Peyer's patch (tissue), 4 donors: ENCODE results near the gene KRT23. TPM values are rescaled to one million over a fixed set of nuclear protein-coding genes. Genes with fewer than 3 reads are reported as not detected.

Source experiments
- DNase-seq, 3 donors: peaks; one replicate each; pipeline ENCODE4 v3.0.0-alpha.2; 2017 to 2019
- H3K27ac ChIP-seq, 4 donors: fragments of 200-600 bp; sonication (generic); one replicate each; pipeline ENCODE4 v1.5.1; 2016 to 2019
- H3K27me3 ChIP-seq, 2 donors: fragments of 200-600 bp; sonication (generic); one replicate each; pipeline ENCODE4 v1.5.1; 2019
- H3K36me3 ChIP-seq, 3 donors: fragments of 200-600 bp; sonication (generic); one replicate each; pipeline ENCODE4 v1.5.1; 2016 to 2019
- H3K4me1 ChIP-seq, 4 donors: fragments of 200-600 bp; sonication (generic); one replicate each; pipeline ENCODE4 v1.5.1; 2016 to 2019
- H3K4me3 ChIP-seq, 4 donors: fragments of 200-600 bp; sonication (generic); 1 replicate in 3 of 4; 2 replicates in 1 of 4; pipeline ENCODE4 v1.5.1; 2016 to 2019; ENCODE audit warnings: mild to moderate bottlenecking in 1 of 4
- H3K9me3 ChIP-seq, 4 donors: fragments of 200-600 bp; sonication (generic); one replicate each; pipeline ENCODE4 v1.5.1; 2016 to 2019; ENCODE audit warnings: mild to moderate bottlenecking in 1 of 4
- POLR2A ChIP-seq, 2 donors: fragments of 450-650 bp; IDR thresholded peaks; one replicate each; pipeline ENCODE4 v1.5.1; 2017; ENCODE audit warnings: antibody characterized with exemption in 2 of 2, mild to moderate bottlenecking in 2 of 2, moderate library complexity in 2 of 2
- total RNA-seq, 4 donors: library from RNA; depleted of rRNA; stranded (reverse); fragments of >200 nt; gene quantifications; one replicate each; pipeline ENCODE4 v1.1.0, GENCODE V29; 2016
- TF ChIP-seq, protein P1 (sequence below), 6 experiments: fragments of 450-650 bp in 4 of 6; fragments of 200-600 bp in 2 of 6; sonication (generic) in 1 of 6; IDR thresholded peaks; one replicate each; pipeline ENCODE4 v1.5.1; 2017 to 2019; ENCODE audit warnings: antibody characterized with exemption in 6 of 6, mild to moderate bottlenecking in 3 of 6, moderate library complexity in 1 of 6

The KRT23 gene
- total RNA-seq, 4 donors from 2014 or later = 1.1 to 2.5 TPM; not detected in 2

DNA sequence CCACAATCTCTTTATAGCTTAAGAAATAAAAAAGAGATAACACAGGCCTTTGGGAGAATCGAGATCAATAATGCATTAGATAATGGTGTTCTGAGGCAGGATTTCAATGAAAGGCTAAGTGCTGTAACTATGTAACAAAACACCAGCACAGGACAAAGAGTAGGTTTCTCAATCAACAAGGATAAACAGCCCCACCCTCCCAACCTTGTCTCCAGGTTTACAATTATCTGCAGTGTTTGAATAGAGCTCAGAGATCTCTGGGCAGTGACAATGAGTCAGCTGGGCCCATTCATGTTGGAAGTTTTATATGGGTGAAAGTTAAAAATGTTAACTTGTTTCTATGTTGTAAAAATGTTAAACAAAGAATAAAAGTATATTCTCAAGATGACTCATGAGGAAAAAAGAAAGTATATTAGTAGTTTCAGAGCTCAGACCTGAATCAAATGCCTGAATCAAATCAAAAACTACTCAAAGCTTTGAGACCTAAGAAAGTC, 35.4 kb downstream of the KRT23 start:
- Histone ChIP-seq H3K4me3 (peak overlapping the region in 2 of 4 donors; percentile 30 to 34), H3K36me3 (no peaks in the 10 kb centered on the region), H3K27me3 (no peaks in the 10 kb centered on the region), H3K4me1 (peaks cover 0 to 6% (median 2%) of the 10 kb centered on the region in 4 donors), H3K27ac (peak overlapping the region in 3 of 4 donors; percentile 75 to 93 (median 84)), H3K9me3 (no peaks in the 10 kb centered on the region)
- no peak for TF ChIP-seq POLR2A (IDR thresholded peaks at IDR 0.05)
- TF ChIP-seq, protein P1, sequence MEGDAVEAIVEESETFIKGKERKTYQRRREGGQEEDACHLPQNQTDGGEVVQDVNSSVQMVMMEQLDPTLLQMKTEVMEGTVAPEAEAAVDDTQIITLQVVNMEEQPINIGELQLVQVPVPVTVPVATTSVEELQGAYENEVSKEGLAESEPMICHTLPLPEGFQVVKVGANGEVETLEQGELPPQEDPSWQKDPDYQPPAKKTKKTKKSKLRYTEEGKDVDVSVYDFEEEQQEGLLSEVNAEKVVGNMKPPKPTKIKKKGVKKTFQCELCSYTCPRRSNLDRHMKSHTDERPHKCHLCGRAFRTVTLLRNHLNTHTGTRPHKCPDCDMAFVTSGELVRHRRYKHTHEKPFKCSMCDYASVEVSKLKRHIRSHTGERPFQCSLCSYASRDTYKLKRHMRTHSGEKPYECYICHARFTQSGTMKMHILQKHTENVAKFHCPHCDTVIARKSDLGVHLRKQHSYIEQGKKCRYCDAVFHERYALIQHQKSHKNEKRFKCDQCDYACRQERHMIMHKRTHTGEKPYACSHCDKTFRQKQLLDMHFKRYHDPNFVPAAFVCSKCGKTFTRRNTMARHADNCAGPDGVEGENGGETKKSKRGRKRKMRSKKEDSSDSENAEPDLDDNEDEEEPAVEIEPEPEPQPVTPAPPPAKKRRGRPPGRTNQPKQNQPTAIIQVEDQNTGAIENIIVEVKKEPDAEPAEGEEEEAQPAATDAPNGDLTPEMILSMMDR (IDR thresholded peaks at IDR 0.05) = no peak
- peak in 1 of 3 donors; percentile 81 for DNase-seq

DNA sequence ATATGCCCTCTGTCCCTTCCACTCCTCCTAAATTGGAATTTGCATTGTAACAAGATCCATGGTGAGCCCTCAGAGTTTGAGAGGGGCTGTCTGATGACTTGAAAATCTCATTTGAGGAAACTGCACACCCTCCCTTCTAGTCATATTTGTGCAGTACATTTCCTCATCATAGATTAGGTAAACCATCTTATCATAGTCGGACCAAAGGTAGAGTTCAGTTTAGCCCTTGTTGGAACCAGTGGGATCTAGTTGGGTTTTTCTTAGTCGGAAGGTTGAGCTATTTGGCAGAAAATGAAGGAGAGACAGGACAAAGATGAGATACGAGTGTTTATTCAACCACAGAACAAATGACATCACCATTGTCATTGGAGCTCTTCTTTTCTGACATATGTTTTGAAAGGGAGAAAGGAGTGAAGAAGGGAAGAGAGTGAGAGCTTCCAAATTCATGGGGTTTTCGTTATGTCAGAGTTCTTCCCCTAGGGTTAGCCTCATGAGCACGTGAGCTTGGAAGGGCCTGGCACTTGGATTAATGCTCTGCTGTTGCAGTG, 36.6 kb downstream of the KRT23 start:
- Histone ChIP-seq H3K36me3 (no peaks in the 10 kb centered on the region), H3K27me3 (no peaks in the 10 kb centered on the region), H3K9me3 (no peaks in the 10 kb centered on the region), H3K4me3 (peak overlapping the region in 1 of 4 donors; percentile 27), H3K4me1 (peaks cover 0 to 6% (median 2%) of the 10 kb centered on the region in 4 donors), H3K27ac (peak overlapping the region in 3 of 4 donors; percentile 11 to 93 (median 84))
- peak in 1 of 2 donors; percentile 11 for TF ChIP-seq POLR2A (IDR thresholded peaks at IDR 0.05)
- TF ChIP-seq, protein P1 (IDR thresholded peaks at IDR 0.05) = no peak
- DNase-seq = no peak

DNA sequence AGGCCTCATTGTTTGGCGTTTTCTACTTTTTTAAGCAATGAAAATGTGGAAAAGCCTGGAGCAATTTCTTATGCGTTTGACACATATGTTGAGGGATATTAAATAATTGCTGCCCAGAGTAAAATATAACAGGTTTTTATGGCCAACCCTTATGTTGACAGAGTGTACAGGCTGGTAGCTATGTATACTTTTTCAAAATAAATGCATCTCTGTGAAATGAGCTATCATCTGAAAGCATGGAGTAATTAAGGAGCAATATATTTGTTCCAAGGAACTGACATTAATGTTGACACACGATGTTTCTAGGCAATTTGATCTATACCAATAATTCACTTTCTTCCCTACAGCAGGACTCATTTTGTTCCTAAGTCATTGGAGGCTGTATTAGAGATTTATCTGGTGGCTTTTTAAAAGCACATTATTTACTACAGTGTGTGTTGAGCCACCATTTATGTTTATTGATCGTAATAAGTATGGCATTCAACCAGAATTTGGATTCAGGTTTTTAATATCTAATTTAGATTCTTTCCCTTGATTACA, 40.5 kb downstream of the KRT23 start:
- no peak overlapping the region for H3K27ac ChIP-seq

DNA sequence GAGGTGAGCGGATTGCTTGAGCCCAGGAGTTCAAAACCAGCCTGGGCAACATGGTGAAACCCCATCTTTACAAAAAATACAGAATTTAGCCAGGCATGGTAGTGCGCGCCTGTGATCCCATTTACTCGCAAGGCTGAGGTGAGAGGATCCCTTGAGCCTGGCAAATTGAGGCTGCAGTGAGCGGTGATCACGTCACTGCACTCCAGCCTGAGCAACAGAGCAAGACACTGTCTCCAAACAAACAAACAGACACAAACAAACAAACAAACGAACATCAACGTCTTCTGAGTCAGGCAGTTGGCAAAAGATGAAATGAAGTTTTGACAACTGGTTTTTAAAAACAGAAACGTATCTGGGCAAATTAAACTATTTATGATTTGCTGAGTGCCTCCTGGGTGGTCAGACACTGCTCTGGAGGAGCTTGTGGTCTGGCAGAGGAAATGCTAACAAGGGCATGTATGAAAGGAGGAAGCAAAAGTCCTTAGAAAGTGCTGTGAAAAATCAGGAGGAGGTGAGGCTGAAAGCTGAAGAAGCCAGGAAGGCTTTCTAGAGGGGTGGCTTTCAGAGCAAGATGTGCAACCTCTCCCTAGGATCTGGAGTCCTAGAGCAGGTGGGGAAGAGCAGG, 42.2 kb downstream of the KRT23 start:
- H3K27me3 ChIP-seq = no peaks in the 10 kb centered on the region
- TF ChIP-seq POLR2A (IDR thresholded peaks at IDR 0.05) = no peak
- H3K36me3 ChIP-seq = no peaks in the 10 kb centered on the region

More for the DNA sequence above, 40.5 kb downstream of the KRT23 start:
- no peak for TF ChIP-seq POLR2A (IDR thresholded peaks at IDR 0.05)
- TF ChIP-seq, protein P1 (IDR thresholded peaks at IDR 0.05) = no peak
- Histone ChIP-seq H3K36me3 (no peaks in the 10 kb centered on the region), H3K27me3 (no peaks in the 10 kb centered on the region), H3K4me1 (peaks cover 0 to 6% (median 2%) of the 10 kb centered on the region in 4 donors), H3K9me3 (no peaks in the 10 kb centered on the region), H3K4me3 (no peak overlapping the region)
- DNase-seq = no peak

DNA sequence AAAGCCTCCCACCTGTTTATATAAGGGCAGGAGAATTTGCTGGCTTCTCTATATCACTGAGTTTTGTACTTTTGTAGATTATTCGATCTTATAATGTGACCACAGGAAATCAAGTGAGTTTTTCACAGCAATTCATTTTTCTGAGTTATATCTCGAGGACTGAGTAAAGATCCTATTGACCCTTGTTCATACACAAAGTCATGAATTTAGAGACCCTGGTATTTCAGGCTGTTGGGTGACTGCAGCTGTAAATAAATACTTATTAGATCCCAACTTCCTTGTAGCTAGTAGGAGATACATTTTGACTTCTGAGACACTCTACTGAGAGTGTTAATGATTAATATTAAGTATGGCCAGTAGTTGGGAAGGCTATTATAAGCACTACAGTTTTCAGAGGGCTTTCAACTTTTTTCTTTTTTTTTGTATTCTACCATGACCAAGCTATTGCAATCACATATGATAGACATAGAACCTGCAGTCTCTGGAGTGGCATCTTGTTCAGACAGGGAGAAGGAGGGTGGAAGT, 49.2 kb downstream of the KRT23 start:
- no peaks in the 10 kb centered on the region for H3K36me3 ChIP-seq
- no peak overlapping the region for H3K27ac ChIP-seq
- H3K9me3 ChIP-seq = no peaks in the 10 kb centered on the region
- DNase-seq = no peak
- no peak for TF ChIP-seq POLR2A (IDR thresholded peaks at IDR 0.05)
- TF ChIP-seq, protein P1 (IDR thresholded peaks at IDR 0.05) = no peak
- no peaks in the 10 kb centered on the region for H3K4me1 ChIP-seq
- no peak overlapping the region for H3K4me3 ChIP-seq
- H3K27me3 ChIP-seq = no peaks in the 10 kb centered on the region

More for the DNA sequence above, 42.2 kb downstream of the KRT23 start:
- Histone ChIP-seq H3K9me3 (no peaks in the 10 kb centered on the region), H3K27ac (no peak overlapping the region), H3K4me1 (peaks cover 0 to 1% (median 0%) of the 10 kb centered on the region in 4 donors), H3K4me3 (no peak overlapping the region)
- no peak for DNase-seq

DNA sequence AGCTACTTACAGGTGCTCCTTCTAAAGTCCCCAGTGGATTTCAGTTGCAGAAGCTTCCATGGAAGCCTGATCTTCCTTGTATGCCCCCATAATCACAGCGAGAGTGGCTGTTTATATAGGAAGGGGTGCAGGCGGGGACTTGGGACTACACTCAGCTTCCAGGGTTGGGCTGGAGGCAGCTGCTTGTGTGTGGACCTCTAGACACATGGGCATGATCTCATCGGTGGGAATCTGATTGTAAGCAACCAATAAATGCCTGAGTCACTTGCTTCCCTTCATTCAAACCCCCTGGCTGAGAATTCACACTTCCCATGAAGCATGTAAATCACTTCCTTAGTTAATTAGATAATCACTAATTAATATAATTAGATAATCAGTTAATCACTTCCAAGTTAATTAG, 51.4 kb downstream of the KRT23 start:
- TF ChIP-seq, protein P1 (IDR thresholded peaks at IDR 0.05) = no peak
- TF ChIP-seq POLR2A (IDR thresholded peaks at IDR 0.05) = peak in 1 of 2 donors; percentile 23
- Histone ChIP-seq H3K9me3 (no peaks in the 10 kb centered on the region), H3K27me3 (no peaks in the 10 kb centered on the region), H3K27ac (peak overlapping the region in 1 of 4 donors; percentile 58), H3K4me3 (no peak overlapping the region), H3K36me3 (peaks cover 0 to 10% (median 0%) of the 10 kb centered on the region in 3 donors), H3K4me1 (no peaks in the 10 kb centered on the region)
- peak in 1 of 3 donors; percentile 64 for DNase-seq
